ENCODE results near the gene KDELR1.

Gene KDELR1

GRCh38 chr19:48338802-48339503, 52.4 kb downstream of the KDELR1 start:
- no peak overlapping the region for H3K27ac ChIP-seq
- TF ChIP-seq ZFX (IDR thresholded peaks at IDR 0.05) (no peak), CTCF (conservative IDR thresholded peaks at IDR 0.05) (no peak)

- TF ChIP-seq CTCF (conservative IDR thresholded peaks at IDR 0.05): no peak
- no peak for TF ChIP-seq ZFX (IDR thresholded peaks at IDR 0.05)
- H3K27ac ChIP-seq: no peak overlapping the region
Measured at GRCh38 chr19:48338253-48338755, 53.0 kb downstream of the KDELR1 start.

- TF ChIP-seq CTCF (conservative IDR thresholded peaks at IDR 0.05) (peak; percentile 73), ZFX (IDR thresholded peaks at IDR 0.05) (no peak)
- peak overlapping the region; percentile 86 for H3K27ac ChIP-seq
Measured at GRCh38 chr19:48333467-48334384, 57.6 kb downstream of the KDELR1 start.

GRCh38 chr19:48332662-48333466, 58.5 kb downstream of the KDELR1 start:
- TF ChIP-seq CTCF (conservative IDR thresholded peaks at IDR 0.05) (no peak), ZFX (IDR thresholded peaks at IDR 0.05) (no peak)
- H3K27ac ChIP-seq: peak overlapping the region; percentile 86

All from C4-2B (cell line).